Kidney glomerular epithelial cell (primary cell): Measurements from ENCODE around the gene ZP3.
"Not testable (repeated sequence)": the region's sequence is repeated elsewhere in the genome, so short reads cannot be mapped to it uniquely, and the experiment has no call there.

ENCODE experiments used
- DNase-seq: peaks from one replicate; lab custom pipeline; 2025; lab: John Stamatoyannopoulos, UW

Gene ZP3

GRCh38 chr7:76485822-76486610 is 61.3 kb downstream of the ZP3 start:
- not testable (repeated sequence) for DNase-seq

GRCh38 chr7:76486618-76487017 is 61.9 kb downstream of the ZP3 start:
- not testable (repeated sequence) for DNase-seq

- DNase-seq, result not testable (repeated sequence)
These were observed 63.2 kb downstream of the ZP3 start for GRCh38 chr7:76487969-76488368.
